ENCODE measurements around the gene XYLT2.

GRCh38 chr17:50397111-50397918 lies 51.4 kb downstream of the XYLT2 start, which contains the start of gene LRRC59:
- TF ChIP-seq CTCF (IDR thresholded peaks at IDR 0.05; ENCODE audit: extremely low read depth in 1 of 2, insufficient read depth in 1 of 2, low read depth in 1 of 2, low read length in 2 of 2) (peak; percentile 99 to 100), MAX (IDR thresholded peaks at IDR 0.05; ENCODE audit: insufficient read depth, insufficient read length) (peak; percentile 46), POLR2A (IDR thresholded peaks at IDR 0.05; ENCODE audit: low read depth, low read length) (peak; percentile 81), EZH2 (IDR thresholded peaks at IDR 0.05; ENCODE audit: borderline replicate concordance, low read depth, low read length, severe bottlenecking) (no peak), FOS (IDR thresholded peaks at IDR 0.05; ENCODE audit: borderline replicate concordance, insufficient read depth, low read length) (no peak), JUN (IDR thresholded peaks at IDR 0.05; ENCODE audit: borderline replicate concordance, insufficient read depth, insufficient read length, low read depth) (no peak)
